Measurements from ENCODE around the gene GPRIN3. TPM values are rescaled to one million over a fixed set of nuclear protein-coding genes. Genes with fewer than 3 reads are reported as not detected.

GPRIN3 gene
- total RNA-seq, 2 donors from 2014 or later, result 2.1 to 2.3 TPM

DNA sequence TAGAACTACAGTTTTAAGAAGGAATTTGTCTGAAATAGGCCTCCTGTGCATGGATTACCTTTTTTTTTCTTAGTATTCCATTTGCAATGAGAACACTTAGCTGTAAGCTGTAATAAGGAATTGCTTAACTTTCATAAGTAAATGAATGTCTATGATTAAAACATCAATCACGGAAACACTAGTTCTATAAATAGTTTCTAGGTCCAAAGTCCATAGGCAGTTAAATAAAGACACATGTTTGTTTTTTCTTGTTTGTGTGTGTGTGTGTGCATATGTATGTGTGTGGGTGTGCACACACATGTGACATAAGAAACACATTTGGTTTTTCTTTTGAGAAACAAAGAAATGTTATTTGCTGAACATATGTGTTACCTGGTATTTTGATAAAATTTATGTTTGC lies 11.2 kb downstream of the GPRIN3 start:
- H3K36me3 Mint-ChIP-seq (ENCODE audit: low read depth), result no peaks in the 10 kb centered on the region
- no peaks in the 10 kb centered on the region for H3K4me1 ChIP-seq (ENCODE audit: control insufficient read depth, insufficient read depth, low read length)
- peaks cover 7% of the 10 kb centered on the region for H3K9me3 ChIP-seq (ENCODE audit: control insufficient read depth, low read length)
- no peak overlapping the region for H3K27ac Mint-ChIP-seq
- H3K9ac ChIP-seq (ENCODE audit: extremely low read depth, low read length, poor library complexity, severe bottlenecking), result no peak overlapping the region
- no peaks in the 10 kb centered on the region for H3K27me3 ChIP-seq (ENCODE audit: control insufficient read depth, insufficient read depth, low read length, poor library complexity, severe bottlenecking)
- H3K9me3 Mint-ChIP-seq, result peaks cover 5% of the 10 kb centered on the region
- H3K4me3 Mint-ChIP-seq, result no peak overlapping the region
- DNase-seq, result no peak
- no peak overlapping the region for H3K4me3 ChIP-seq (ENCODE audit: low read length)
- H3K27me3 Mint-ChIP-seq (ENCODE audit: insufficient read depth), result no peaks in the 10 kb centered on the region
- H3K27ac ChIP-seq (ENCODE audit: low read depth, low read length), result no peak overlapping the region
- TF ChIP-seq, protein P1, sequence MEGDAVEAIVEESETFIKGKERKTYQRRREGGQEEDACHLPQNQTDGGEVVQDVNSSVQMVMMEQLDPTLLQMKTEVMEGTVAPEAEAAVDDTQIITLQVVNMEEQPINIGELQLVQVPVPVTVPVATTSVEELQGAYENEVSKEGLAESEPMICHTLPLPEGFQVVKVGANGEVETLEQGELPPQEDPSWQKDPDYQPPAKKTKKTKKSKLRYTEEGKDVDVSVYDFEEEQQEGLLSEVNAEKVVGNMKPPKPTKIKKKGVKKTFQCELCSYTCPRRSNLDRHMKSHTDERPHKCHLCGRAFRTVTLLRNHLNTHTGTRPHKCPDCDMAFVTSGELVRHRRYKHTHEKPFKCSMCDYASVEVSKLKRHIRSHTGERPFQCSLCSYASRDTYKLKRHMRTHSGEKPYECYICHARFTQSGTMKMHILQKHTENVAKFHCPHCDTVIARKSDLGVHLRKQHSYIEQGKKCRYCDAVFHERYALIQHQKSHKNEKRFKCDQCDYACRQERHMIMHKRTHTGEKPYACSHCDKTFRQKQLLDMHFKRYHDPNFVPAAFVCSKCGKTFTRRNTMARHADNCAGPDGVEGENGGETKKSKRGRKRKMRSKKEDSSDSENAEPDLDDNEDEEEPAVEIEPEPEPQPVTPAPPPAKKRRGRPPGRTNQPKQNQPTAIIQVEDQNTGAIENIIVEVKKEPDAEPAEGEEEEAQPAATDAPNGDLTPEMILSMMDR (conservative IDR thresholded peaks at IDR 0.05), result no peak
- 100% methylated on average over 1 of the region's 1 CpG; no CpG with 5 or more reads in 1 of the 2 experiments for WGBS, 2 experiments (ENCODE audit: insufficient coverage in 1 of 2, insufficient read length in 1 of 2)
- H3K36me3 ChIP-seq (ENCODE audit: control insufficient read depth, insufficient read depth, low read length), result no peaks in the 10 kb centered on the region
- H3K4me1 Mint-ChIP-seq, result peaks cover 7% of the 10 kb centered on the region

DNA sequence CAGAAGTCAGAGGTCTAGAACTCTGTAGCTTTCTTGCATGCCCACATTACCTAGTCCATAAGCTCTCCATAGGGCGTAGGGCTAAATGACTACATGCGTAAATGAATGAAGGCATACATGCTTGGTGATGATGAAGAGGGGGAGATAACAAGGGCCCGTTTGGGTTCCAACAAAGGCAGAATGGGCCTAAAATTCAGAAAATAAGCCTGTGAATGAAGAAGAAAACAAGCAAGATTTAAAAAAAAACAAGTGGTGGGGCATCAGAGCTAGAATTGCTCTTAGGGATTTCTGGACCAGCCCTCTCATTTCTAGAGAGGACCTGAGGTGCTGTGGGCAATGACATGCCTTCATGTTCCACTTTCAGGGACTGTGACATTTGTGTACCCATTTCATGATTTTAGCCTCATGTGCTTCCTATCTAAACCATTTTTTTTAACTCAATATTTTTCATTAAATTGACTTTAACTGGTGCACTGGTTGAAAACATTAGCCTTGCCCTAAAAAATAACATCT lies 12.1 kb downstream of the GPRIN3 start:
- Histone ChIP-seq H3K4me1 (ENCODE audit: control insufficient read depth, insufficient read depth, low read length) (no peaks in the 10 kb centered on the region), H3K4me3 (ENCODE audit: low read length) (no peak overlapping the region), H3K9ac (ENCODE audit: extremely low read depth, low read length, poor library complexity, severe bottlenecking) (no peak overlapping the region), H3K27me3 (ENCODE audit: control insufficient read depth, insufficient read depth, low read length, poor library complexity, severe bottlenecking) (no peaks in the 10 kb centered on the region), H3K9me3 (ENCODE audit: control insufficient read depth, low read length) (peaks cover 10% of the 10 kb centered on the region), H3K36me3 (ENCODE audit: control insufficient read depth, insufficient read depth, low read length) (no peaks in the 10 kb centered on the region), H3K27ac (ENCODE audit: low read depth, low read length) (no peak overlapping the region)
- no peaks in the 10 kb centered on the region for H3K36me3 Mint-ChIP-seq (ENCODE audit: low read depth)
- TF ChIP-seq, protein P1 (conservative IDR thresholded peaks at IDR 0.05), result no peak
- H3K9me3 Mint-ChIP-seq, result peaks cover 10% of the 10 kb centered on the region
- no peak overlapping the region for H3K4me3 Mint-ChIP-seq
- no peaks in the 10 kb centered on the region for H3K27me3 Mint-ChIP-seq (ENCODE audit: insufficient read depth)
- DNase-seq, result no peak
- H3K4me1 Mint-ChIP-seq, result peaks cover 7% of the 10 kb centered on the region
- no peak overlapping the region for H3K27ac Mint-ChIP-seq
- 95 to 100% methylated on average over 3 of the region's 3 CpGs for WGBS, 2 experiments (ENCODE audit: insufficient coverage in 1 of 2, insufficient read length in 1 of 2)

DNA sequence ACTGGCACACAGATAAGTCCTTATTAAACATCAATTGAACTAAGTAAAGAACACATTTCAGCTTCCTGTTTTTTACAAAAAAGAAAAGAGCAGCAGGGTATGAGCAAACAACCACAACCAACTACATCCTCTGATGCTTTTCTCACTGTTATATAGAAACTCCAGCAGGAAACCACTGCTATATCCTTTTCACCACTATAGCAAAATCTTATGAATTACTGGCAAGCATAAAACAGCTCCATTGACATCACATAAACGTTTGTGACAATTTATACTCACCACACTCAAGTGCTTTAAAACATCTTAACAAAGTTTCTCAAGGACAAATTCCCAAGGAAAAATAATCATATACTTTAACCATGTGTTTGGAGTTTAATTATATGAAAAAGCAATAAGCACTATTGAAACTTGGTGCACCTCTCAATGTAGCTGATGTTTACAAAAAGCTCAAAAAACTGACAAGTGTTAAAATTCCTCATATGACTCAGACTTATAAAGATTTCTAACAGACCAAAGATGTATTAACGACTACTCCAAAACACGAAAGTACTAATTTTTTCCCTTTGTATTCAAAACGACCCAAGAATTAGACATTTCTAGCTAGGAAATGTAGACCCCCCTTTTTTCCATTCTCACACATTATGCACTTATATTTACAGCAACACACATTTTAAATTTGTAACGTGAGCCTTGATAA lies 12.9 kb downstream of the GPRIN3 start:
- H3K36me3 Mint-ChIP-seq (ENCODE audit: low read depth), result no peaks in the 10 kb centered on the region
- Histone ChIP-seq H3K4me3 (ENCODE audit: low read length) (no peak overlapping the region), H3K36me3 (ENCODE audit: control insufficient read depth, insufficient read depth, low read length) (no peaks in the 10 kb centered on the region), H3K4me1 (ENCODE audit: control insufficient read depth, insufficient read depth, low read length) (no peaks in the 10 kb centered on the region), H3K9me3 (ENCODE audit: control insufficient read depth, low read length) (peaks cover 10% of the 10 kb centered on the region), H3K27me3 (ENCODE audit: control insufficient read depth, insufficient read depth, low read length, poor library complexity, severe bottlenecking) (no peaks in the 10 kb centered on the region), H3K9ac (ENCODE audit: extremely low read depth, low read length, poor library complexity, severe bottlenecking) (no peak overlapping the region), H3K27ac (ENCODE audit: low read depth, low read length) (no peak overlapping the region)
- no peaks in the 10 kb centered on the region for H3K27me3 Mint-ChIP-seq (ENCODE audit: insufficient read depth)
- peaks cover 10% of the 10 kb centered on the region for H3K9me3 Mint-ChIP-seq
- peaks cover 7% of the 10 kb centered on the region for H3K4me1 Mint-ChIP-seq
- WGBS, 2 experiments (ENCODE audit: insufficient coverage in 1 of 2, insufficient read length in 1 of 2), result 81 to 88% methylated on average over 4 to 5 of the region's 5 CpGs
- TF ChIP-seq, protein P1 (conservative IDR thresholded peaks at IDR 0.05), result no peak
- no peak overlapping the region for H3K4me3 Mint-ChIP-seq
- no peak for DNase-seq
- H3K27ac Mint-ChIP-seq, result no peak overlapping the region
